IMR-90 (cell line): ENCODE results near the gene ARHGEF6. TPM values are rescaled to one million over a fixed set of nuclear protein-coding genes. Genes with fewer than 3 reads are reported as not detected.

Source experiments
- ATAC-seq: fragments of 200-7000 bp; cut with Tn5 transposase; 2 replicates; pipeline ENCODE4 v1.9.1; 2020; ENCODE audit warnings: low read depth, mild to moderate bottlenecking, moderate library complexity
- BruUV-seq: library from RNA; stranded (reverse); fragments of 400-500 nt; replicated peaks from 2 replicates; lab custom pipeline; 2021; lab: Mats Ljungman, UMichigan
- CTCF ChIA-PET: fragments of 300-600 bp; formaldehyde crosslinking; extraction: SDS; loops from one replicate; lab custom pipeline; 2021; ENCODE audit warnings: antibody characterized with exemption; lab: Yijun Ruan, JAX
- POLR2A ChIA-PET: fragments of 300-600 bp; sonication (Branson Sonifier 250); formaldehyde crosslinking; loops from one replicate; lab custom pipeline; 2022; ENCODE audit warnings: antibody characterized with exemption; ENCODE audit not compliant: unreplicated experiment; lab: Charles Lee
- DNase-seq: peaks from one replicate; pipeline ENCODE4 v3.0.0; 2013
- H2AFZ ChIP-seq: replicated peaks from 2 replicates; pipeline ENCODE3; 2013; ENCODE audit warnings: low read length, mild to moderate bottlenecking; ENCODE audit not compliant: poor library complexity
- H2AK5ac ChIP-seq: 2 replicates; pipeline ENCODE4 v1.6.1; 2013; ENCODE audit warnings: low read depth, low read length, inconsistent platforms
- H2AK9ac ChIP-seq: replicated peaks from 2 replicates; pipeline ENCODE3; 2013; ENCODE audit warnings: mild to moderate bottlenecking, low read depth, low read length, moderate library complexity; ENCODE audit not compliant: poor library complexity
- H2BK120ac ChIP-seq: 2 replicates; pipeline ENCODE4 v1.6.1; 2013; ENCODE audit warnings: low read depth, low read length, inconsistent platforms
- H2BK15ac ChIP-seq: 3 replicates; pipeline ENCODE4 v1.6.1; 2013; ENCODE audit warnings: low read depth, low read length, inconsistent platforms
- H2BK20ac ChIP-seq: 2 replicates; pipeline ENCODE4 v1.6.1; 2013; ENCODE audit warnings: low read depth, mild to moderate bottlenecking, inconsistent platforms, low read length, moderate library complexity
- H2BK5ac ChIP-seq: 2 replicates; pipeline ENCODE4 v1.6.1; 2013; ENCODE audit warnings: mild to moderate bottlenecking, low read depth, low read length, inconsistent platforms; ENCODE audit not compliant: poor library complexity, severe bottlenecking
- H3K14ac ChIP-seq: replicated peaks from 2 replicates; pipeline ENCODE4 v1.6.1; 2013; ENCODE audit warnings: low read depth, low read length, inconsistent platforms
- H3K18ac ChIP-seq: 2 replicates; pipeline ENCODE4 v1.6.1; 2013; ENCODE audit warnings: low read depth, low read length, control low read depth
- H3K23ac ChIP-seq: 2 replicates; pipeline ENCODE4 v1.6.1; 2013; ENCODE audit warnings: low read depth, low read length, inconsistent platforms
- H3K27ac ChIP-seq: 2 replicates; pipeline ENCODE4 v1.5.1; 2013; ENCODE audit warnings: mild to moderate bottlenecking, control low read depth, low read length; ENCODE audit not compliant: insufficient read depth
- H3K27me3 ChIP-seq: 2 replicates; pipeline ENCODE4 v1.6.1; 2013; ENCODE audit warnings: low read length; ENCODE audit not compliant: control insufficient read depth, insufficient read depth
- H3K36me3 ChIP-seq: 2 replicates; pipeline ENCODE4 v1.6.1; 2013; ENCODE audit warnings: low read length, mixed read lengths; ENCODE audit not compliant: control insufficient read depth, insufficient read depth
- H3K4ac ChIP-seq: 2 replicates; pipeline ENCODE4 v1.6.1; 2013; ENCODE audit warnings: low read depth, low read length, inconsistent platforms
- H3K4me1 ChIP-seq: 2 replicates; pipeline ENCODE4 v1.6.1; 2013; ENCODE audit warnings: low read length, mixed read lengths; ENCODE audit not compliant: control insufficient read depth, insufficient read depth
- H3K4me2 ChIP-seq: 2 replicates; pipeline ENCODE4 v1.6.1; 2013; ENCODE audit warnings: low read depth, mild to moderate bottlenecking, control low read depth, low read length, moderate library complexity
- H3K4me3 ChIP-seq: 2 replicates; pipeline ENCODE4 v1.5.1; 2013; ENCODE audit warnings: low read depth, mild to moderate bottlenecking, control low read depth, low read length, moderate library complexity; ENCODE audit not compliant: insufficient read depth
- H3K56ac ChIP-seq: 2 replicates; pipeline ENCODE4 v1.6.1; 2013; ENCODE audit warnings: low read length, inconsistent platforms; ENCODE audit not compliant: insufficient read depth; ENCODE audit errors: extremely low read depth
- H3K79me1 ChIP-seq, 2 experiments: 2 replicates each; pipeline ENCODE4 v1.6.1; 2013; ENCODE audit warnings: low read length in 2 of 2, inconsistent platforms in 1 of 2, low read depth in 1 of 2
- H3K9ac ChIP-seq: 2 replicates; pipeline ENCODE4 v1.6.1; 2013; ENCODE audit warnings: low read depth, low read length, control low read depth
- H3K9me1 ChIP-seq: 2 replicates; pipeline ENCODE4 v1.6.1; 2013; ENCODE audit warnings: low read length, inconsistent platforms; ENCODE audit not compliant: insufficient read depth
- H3K9me3 ChIP-seq: 2 replicates; pipeline ENCODE4 v1.6.1; 2013; ENCODE audit warnings: low read length; ENCODE audit not compliant: control insufficient read depth, insufficient read depth
- H4K20me1 ChIP-seq: 2 replicates; pipeline ENCODE4 v1.6.1; 2013; ENCODE audit warnings: low read length, inconsistent platforms; ENCODE audit not compliant: insufficient read depth
- H4K5ac ChIP-seq: 2 replicates; pipeline ENCODE4 v1.6.1; 2013; ENCODE audit warnings: mild to moderate bottlenecking, low read depth, low read length, control low read depth
- H4K8ac ChIP-seq, 2 experiments: 2 replicates each; pipeline ENCODE4 v1.6.1; 2013; ENCODE audit warnings: low read depth in 2 of 2, low read length in 2 of 2, control low read depth in 1 of 2, inconsistent platforms in 1 of 2
- H4K91ac ChIP-seq: 2 replicates; pipeline ENCODE4 v1.6.1; 2013; ENCODE audit warnings: low read depth, low read length, inconsistent platforms; ENCODE audit not compliant: insufficient read depth
- BHLHE40 ChIP-seq: fragments of 150-350 bp; IDR thresholded peaks from 2 replicates; pipeline ENCODE4 v1.6.1; 2016; ENCODE audit warnings: mild to moderate bottlenecking, low read depth, low read length
- FOS ChIP-seq: fragments of 150-350 bp; IDR thresholded peaks from 2 replicates; pipeline ENCODE4 v1.6.1; 2016; ENCODE audit warnings: low read depth, low read length
- MAFK ChIP-seq: IDR thresholded peaks from 2 replicates; pipeline ENCODE4 v1.6.1; 2012; ENCODE audit warnings: low read depth, low read length, improper control_type of control experiment
- MAZ ChIP-seq: IDR thresholded peaks from 2 replicates; pipeline ENCODE4 v1.6.1; 2012; ENCODE audit warnings: low read depth, mild to moderate bottlenecking, low read length, improper control_type of control experiment, moderate library complexity, borderline replicate concordance
- MXI1 ChIP-seq: IDR thresholded peaks from 2 replicates; pipeline ENCODE4 v1.6.1; 2012; ENCODE audit warnings: low read depth, mild to moderate bottlenecking, low read length, moderate library complexity, borderline replicate concordance
- NFE2L2 ChIP-seq: fragments of 150-350 bp; IDR thresholded peaks from 2 replicates; pipeline ENCODE4 v1.6.1; 2016; ENCODE audit warnings: low read depth, mild to moderate bottlenecking, low read length
- POLR2A ChIP-seq: IDR thresholded peaks from 2 replicates; pipeline ENCODE4 v1.6.1; 2012; ENCODE audit warnings: mild to moderate bottlenecking, low read depth, low read length
- RCOR1 ChIP-seq: IDR thresholded peaks from 2 replicates; pipeline ENCODE4 v1.6.1; 2012; ENCODE audit warnings: mild to moderate bottlenecking, low read length, improper control_type of control experiment; ENCODE audit not compliant: insufficient replicate concordance
- SMC3 ChIP-seq: fragments of 150-350 bp; IDR thresholded peaks from 2 replicates; pipeline ENCODE4 v1.6.1; 2016; ENCODE audit warnings: low read depth, mild to moderate bottlenecking, antibody characterized with exemption, low read length, moderate library complexity
- WGBS, 2 experiments: methylation state at CpG; one replicate each; pipeline versions ENCODE4 v1.1.5 to v1.1.7; 2013; ENCODE audit warnings: missing lambda C conversion rate in 2 of 2; ENCODE audit not compliant: insufficient read length in 1 of 2; ENCODE audit errors: extremely low coverage in 2 of 2; 5-methylcytosine and 5-hydroxymethylcytosine counted together
- dilution Hi-C: fragments of 300-500 bp; cut with HindIII; formaldehyde crosslinking; loops from one replicate; pipeline ENCODE4 v1.14.3; 2018; ENCODE audit warnings: low sequenced_read_pairs; ENCODE audit not compliant: unreplicated experiment
- in situ Hi-C: fragments of 300-500 bp; cut with MboI; formaldehyde crosslinking; loops from 3 replicates; pipeline ENCODE4 v1.14.3; 2019; ENCODE audit warnings: low sequenced_read_pairs, inconsistent platforms, mixed read lengths
- intact Hi-C: fragments of 100-400 bp; cut with micrococcal nuclease; formaldehyde crosslinking; loops from 2 replicates; pipeline ENCODE4 v1.10.0; 2022
- polyA plus RNA-seq, 3 experiments: library from polyadenylated mRNA; depleted of rRNA; stranded (reverse); fragments of >200 nt; gene quantifications; 2 replicates each; pipeline ENCODE4 v1.2.3, GENCODE V29; 2012; ENCODE audit warnings: low replicate concordance in 1 of 3
- total RNA-seq: library from RNA; depleted of rRNA; stranded (reverse); fragments of >200 nt; gene quantifications from 2 replicates; pipeline ENCODE4 v1.2.3, GENCODE V29; 2012
- TF ChIP-seq, protein P1 (sequence below): fragments of 150-350 bp; IDR thresholded peaks from 2 replicates; pipeline ENCODE4 v1.6.1; 2016; ENCODE audit warnings: low read depth, mild to moderate bottlenecking, low read length, moderate library complexity, borderline replicate concordance
- TF ChIP-seq, protein P2 (sequence below): fragments of 150-350 bp; IDR thresholded peaks from 2 replicates; pipeline ENCODE4 v1.6.1; 2017; ENCODE audit warnings: mild to moderate bottlenecking, antibody characterized with exemption, low read length, low read depth

Gene ARHGEF6
- total and polyA plus RNA-seq, 2 of the 4 experiments (the other 2 are of a cell fraction): 2.1 to 2.7 TPM

DNA sequence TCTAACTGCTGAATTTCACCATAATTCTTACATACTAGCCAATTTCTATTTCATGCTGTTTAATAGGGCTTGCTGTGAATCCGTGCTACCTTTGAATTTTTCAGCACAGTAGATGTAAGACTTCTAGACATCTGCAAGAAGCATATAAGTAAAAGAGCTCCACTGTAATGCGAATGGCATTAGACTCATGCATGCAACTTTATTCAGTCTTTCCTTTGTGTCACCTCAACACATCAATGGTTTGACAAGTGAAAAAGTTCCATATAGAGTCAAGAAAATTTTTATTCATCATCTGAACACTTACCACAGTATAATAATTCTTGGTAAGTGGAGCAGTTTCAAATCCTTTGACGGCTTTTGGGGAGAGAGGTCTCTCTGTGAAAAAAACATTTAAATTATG, 48.9 kb downstream of the ARHGEF6 start:
- no peak overlapping the region for H3K23ac ChIP-seq
- H3K4me2 ChIP-seq: no peak overlapping the region
- H3K4me1 ChIP-seq: no peaks in the 10 kb centered on the region
- TF ChIP-seq RCOR1: no peak
- no peak for TF ChIP-seq BHLHE40
- TF ChIP-seq FOS: no peak
- TF ChIP-seq POLR2A: no peak
- TF ChIP-seq NFE2L2: no peak
- TF ChIP-seq MXI1: no peak
- TF ChIP-seq SMC3: no peak
- no peak for TF ChIP-seq MAFK
- TF ChIP-seq MAZ: no peak
- TF ChIP-seq, protein P1, sequence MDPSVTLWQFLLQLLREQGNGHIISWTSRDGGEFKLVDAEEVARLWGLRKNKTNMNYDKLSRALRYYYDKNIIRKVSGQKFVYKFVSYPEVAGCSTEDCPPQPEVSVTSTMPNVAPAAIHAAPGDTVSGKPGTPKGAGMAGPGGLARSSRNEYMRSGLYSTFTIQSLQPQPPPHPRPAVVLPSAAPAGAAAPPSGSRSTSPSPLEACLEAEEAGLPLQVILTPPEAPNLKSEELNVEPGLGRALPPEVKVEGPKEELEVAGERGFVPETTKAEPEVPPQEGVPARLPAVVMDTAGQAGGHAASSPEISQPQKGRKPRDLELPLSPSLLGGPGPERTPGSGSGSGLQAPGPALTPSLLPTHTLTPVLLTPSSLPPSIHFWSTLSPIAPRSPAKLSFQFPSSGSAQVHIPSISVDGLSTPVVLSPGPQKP: no peak
- TF ChIP-seq, protein P2, sequence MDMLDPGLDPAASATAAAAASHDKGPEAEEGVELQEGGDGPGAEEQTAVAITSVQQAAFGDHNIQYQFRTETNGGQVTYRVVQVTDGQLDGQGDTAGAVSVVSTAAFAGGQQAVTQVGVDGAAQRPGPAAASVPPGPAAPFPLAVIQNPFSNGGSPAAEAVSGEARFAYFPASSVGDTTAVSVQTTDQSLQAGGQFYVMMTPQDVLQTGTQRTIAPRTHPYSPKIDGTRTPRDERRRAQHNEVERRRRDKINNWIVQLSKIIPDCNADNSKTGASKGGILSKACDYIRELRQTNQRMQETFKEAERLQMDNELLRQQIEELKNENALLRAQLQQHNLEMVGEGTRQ: no peak
- dilution Hi-C loops (no loop called here), in situ Hi-C loops (no loop called here), intact Hi-C loops (no loop called here)
- H4K5ac ChIP-seq: no peak overlapping the region
- H3K9ac ChIP-seq: no peak overlapping the region
- no peaks in the 10 kb centered on the region for H3K79me1 ChIP-seq
- no peaks in the 10 kb centered on the region; the same call in 1 of the 2 replicates for H3K27me3 ChIP-seq
- CTCF ChIA-PET: no interaction called here
- no peak overlapping the region for H3K14ac ChIP-seq
- H3K9me1 ChIP-seq: 0 out of 2 replicates have a peak, but pooled peaks cover 3% of the 10 kb centered on the region
- no peak overlapping the region for H3K56ac ChIP-seq
- H2AK5ac ChIP-seq: no peak overlapping the region
- H4K20me1 ChIP-seq: no peaks in the 10 kb centered on the region
- no peak overlapping the region for H2AK9ac ChIP-seq
- no peak overlapping the region for H3K18ac ChIP-seq
- no peaks in the 10 kb centered on the region for H3K9me3 ChIP-seq
- no peak overlapping the region for H3K27ac ChIP-seq
- no peak for DNase-seq
- H2BK5ac ChIP-seq: no peak overlapping the region
- H4K8ac ChIP-seq: no peak overlapping the region
- no peak overlapping the region for H3K4me3 ChIP-seq
- POLR2A ChIA-PET: no interaction called here
- ATAC-seq: no peak
- WGBS, 2 experiments: no CpG with 5 or more reads among the region's 3 CpGs
- no peak overlapping the region for H2AFZ ChIP-seq
- H4K91ac ChIP-seq: no peak overlapping the region
- H3K4ac ChIP-seq: no peak overlapping the region
- BruUV-seq: no TSS peak
- H2BK120ac ChIP-seq: no peak overlapping the region
- no peak overlapping the region for H2BK20ac ChIP-seq
- H3K36me3 ChIP-seq: no peaks in the 10 kb centered on the region
- H2BK15ac ChIP-seq: no peak overlapping the region
